GM12874 (cell line): ENCODE measurements around the gene POLR2F.

Source experiments
- CTCF ChIP-seq: IDR thresholded peaks from 2 replicates; pipeline ENCODE4 v1.5.1; 2011; ENCODE audit warnings: low read depth, mild to moderate bottlenecking, control low read depth, low read length, moderate library complexity; ENCODE audit not compliant: insufficient read depth

The POLR2F gene

GRCh38 chr22:37975153-37975552 lies 21.7 kb downstream of the POLR2F start:
- TF ChIP-seq CTCF: no peak

GRCh38 chr22:37976547-37976946 lies 23.0 kb downstream of the POLR2F start:
- TF ChIP-seq CTCF: no peak

- TF ChIP-seq CTCF: no peak
These were observed 26.3 kb downstream of the POLR2F start for GRCh38 chr22:37979782-37980181.

GRCh38 chr22:37981282-37982011 lies 27.9 kb downstream of the POLR2F start:
- no peak for TF ChIP-seq CTCF

- no peak for TF ChIP-seq CTCF
These were observed 28.8 kb downstream of the POLR2F start for GRCh38 chr22:37982151-37982785.

GRCh38 chr22:37982938-37983859 lies 29.7 kb downstream of the POLR2F start:
- 0 out of 2 replicates have a peak, but pooled peaks have one; percentile 2 for TF ChIP-seq CTCF
